IMR-90 (cell line): ENCODE data around the gene OVCA2. TPM values are rescaled to one million over a fixed set of nuclear protein-coding genes. Genes with fewer than 3 reads are reported as not detected.

Experiments used
- ATAC-seq: fragments of 200-7000 bp; cut with Tn5 transposase; 2 replicates; pipeline ENCODE4 v1.9.1; 2020; ENCODE audit warnings: low read depth, mild to moderate bottlenecking, moderate library complexity
- BruUV-seq: library from RNA; stranded (reverse); fragments of 400-500 nt; replicated peaks from 2 replicates; lab custom pipeline; 2021; lab: Mats Ljungman, UMichigan
- CTCF ChIA-PET: fragments of 300-600 bp; formaldehyde crosslinking; extraction: SDS; loops from one replicate; lab custom pipeline; 2021; ENCODE audit warnings: antibody characterized with exemption; lab: Yijun Ruan, JAX
- POLR2A ChIA-PET: fragments of 300-600 bp; sonication (Branson Sonifier 250); formaldehyde crosslinking; loops from one replicate; lab custom pipeline; 2022; ENCODE audit warnings: antibody characterized with exemption; ENCODE audit not compliant: unreplicated experiment; lab: Charles Lee
- DNase-seq: peaks from one replicate; pipeline ENCODE4 v3.0.0; 2013
- H2AFZ ChIP-seq: replicated peaks from 2 replicates; pipeline ENCODE3; 2013; ENCODE audit warnings: low read length, mild to moderate bottlenecking; ENCODE audit not compliant: poor library complexity
- H2AK5ac ChIP-seq: 2 replicates; pipeline ENCODE4 v1.6.1; 2013; ENCODE audit warnings: low read depth, low read length, inconsistent platforms
- H2AK9ac ChIP-seq: replicated peaks from 2 replicates; pipeline ENCODE3; 2013; ENCODE audit warnings: mild to moderate bottlenecking, low read depth, low read length, moderate library complexity; ENCODE audit not compliant: poor library complexity
- H2BK120ac ChIP-seq: 2 replicates; pipeline ENCODE4 v1.6.1; 2013; ENCODE audit warnings: low read depth, low read length, inconsistent platforms
- H2BK15ac ChIP-seq: 3 replicates; pipeline ENCODE4 v1.6.1; 2013; ENCODE audit warnings: low read depth, low read length, inconsistent platforms
- H2BK20ac ChIP-seq: 2 replicates; pipeline ENCODE4 v1.6.1; 2013; ENCODE audit warnings: low read depth, mild to moderate bottlenecking, inconsistent platforms, low read length, moderate library complexity
- H2BK5ac ChIP-seq: 2 replicates; pipeline ENCODE4 v1.6.1; 2013; ENCODE audit warnings: mild to moderate bottlenecking, low read depth, low read length, inconsistent platforms; ENCODE audit not compliant: poor library complexity, severe bottlenecking
- H3K14ac ChIP-seq: replicated peaks from 2 replicates; pipeline ENCODE4 v1.6.1; 2013; ENCODE audit warnings: low read depth, low read length, inconsistent platforms
- H3K18ac ChIP-seq: 2 replicates; pipeline ENCODE4 v1.6.1; 2013; ENCODE audit warnings: low read depth, low read length, control low read depth
- H3K23ac ChIP-seq: 2 replicates; pipeline ENCODE4 v1.6.1; 2013; ENCODE audit warnings: low read depth, low read length, inconsistent platforms
- H3K27ac ChIP-seq: 2 replicates; pipeline ENCODE4 v1.5.1; 2013; ENCODE audit warnings: mild to moderate bottlenecking, control low read depth, low read length; ENCODE audit not compliant: insufficient read depth
- H3K27me3 ChIP-seq: 2 replicates; pipeline ENCODE4 v1.6.1; 2013; ENCODE audit warnings: low read length; ENCODE audit not compliant: control insufficient read depth, insufficient read depth
- H3K36me3 ChIP-seq: 2 replicates; pipeline ENCODE4 v1.6.1; 2013; ENCODE audit warnings: low read length, mixed read lengths; ENCODE audit not compliant: control insufficient read depth, insufficient read depth
- H3K4ac ChIP-seq: 2 replicates; pipeline ENCODE4 v1.6.1; 2013; ENCODE audit warnings: low read depth, low read length, inconsistent platforms
- H3K4me1 ChIP-seq: 2 replicates; pipeline ENCODE4 v1.6.1; 2013; ENCODE audit warnings: low read length, mixed read lengths; ENCODE audit not compliant: control insufficient read depth, insufficient read depth
- H3K4me2 ChIP-seq: 2 replicates; pipeline ENCODE4 v1.6.1; 2013; ENCODE audit warnings: low read depth, mild to moderate bottlenecking, control low read depth, low read length, moderate library complexity
- H3K4me3 ChIP-seq: 2 replicates; pipeline ENCODE4 v1.5.1; 2013; ENCODE audit warnings: low read depth, mild to moderate bottlenecking, control low read depth, low read length, moderate library complexity; ENCODE audit not compliant: insufficient read depth
- H3K56ac ChIP-seq: 2 replicates; pipeline ENCODE4 v1.6.1; 2013; ENCODE audit warnings: low read length, inconsistent platforms; ENCODE audit not compliant: insufficient read depth; ENCODE audit errors: extremely low read depth
- H3K79me1 ChIP-seq, 2 experiments: 2 replicates each; pipeline ENCODE4 v1.6.1; 2013; ENCODE audit warnings: low read length in 2 of 2, inconsistent platforms in 1 of 2, low read depth in 1 of 2
- H3K9ac ChIP-seq: 2 replicates; pipeline ENCODE4 v1.6.1; 2013; ENCODE audit warnings: low read depth, low read length, control low read depth
- H3K9me1 ChIP-seq: 2 replicates; pipeline ENCODE4 v1.6.1; 2013; ENCODE audit warnings: low read length, inconsistent platforms; ENCODE audit not compliant: insufficient read depth
- H3K9me3 ChIP-seq: 2 replicates; pipeline ENCODE4 v1.6.1; 2013; ENCODE audit warnings: low read length; ENCODE audit not compliant: control insufficient read depth, insufficient read depth
- H4K20me1 ChIP-seq: 2 replicates; pipeline ENCODE4 v1.6.1; 2013; ENCODE audit warnings: low read length, inconsistent platforms; ENCODE audit not compliant: insufficient read depth
- H4K5ac ChIP-seq: 2 replicates; pipeline ENCODE4 v1.6.1; 2013; ENCODE audit warnings: mild to moderate bottlenecking, low read depth, low read length, control low read depth
- H4K8ac ChIP-seq, 2 experiments: 2 replicates each; pipeline ENCODE4 v1.6.1; 2013; ENCODE audit warnings: low read depth in 2 of 2, low read length in 2 of 2, control low read depth in 1 of 2, inconsistent platforms in 1 of 2
- H4K91ac ChIP-seq: 2 replicates; pipeline ENCODE4 v1.6.1; 2013; ENCODE audit warnings: low read depth, low read length, inconsistent platforms; ENCODE audit not compliant: insufficient read depth
- FOS ChIP-seq: fragments of 150-350 bp; IDR thresholded peaks from 2 replicates; pipeline ENCODE4 v1.6.1; 2016; ENCODE audit warnings: low read depth, low read length
- MAFK ChIP-seq: IDR thresholded peaks from 2 replicates; pipeline ENCODE4 v1.6.1; 2012; ENCODE audit warnings: low read depth, low read length, improper control_type of control experiment
- MAZ ChIP-seq: IDR thresholded peaks from 2 replicates; pipeline ENCODE4 v1.6.1; 2012; ENCODE audit warnings: low read depth, mild to moderate bottlenecking, low read length, improper control_type of control experiment, moderate library complexity, borderline replicate concordance
- MXI1 ChIP-seq: IDR thresholded peaks from 2 replicates; pipeline ENCODE4 v1.6.1; 2012; ENCODE audit warnings: low read depth, mild to moderate bottlenecking, low read length, moderate library complexity, borderline replicate concordance
- NFE2L2 ChIP-seq: fragments of 150-350 bp; IDR thresholded peaks from 2 replicates; pipeline ENCODE4 v1.6.1; 2016; ENCODE audit warnings: low read depth, mild to moderate bottlenecking, low read length
- POLR2A ChIP-seq: IDR thresholded peaks from 2 replicates; pipeline ENCODE4 v1.6.1; 2012; ENCODE audit warnings: mild to moderate bottlenecking, low read depth, low read length
- RAD21 ChIP-seq: IDR thresholded peaks from 2 replicates; pipeline ENCODE4 v1.6.1; 2012; ENCODE audit warnings: low read length, improper control_type of control experiment
- RCOR1 ChIP-seq: IDR thresholded peaks from 2 replicates; pipeline ENCODE4 v1.6.1; 2012; ENCODE audit warnings: mild to moderate bottlenecking, low read length, improper control_type of control experiment; ENCODE audit not compliant: insufficient replicate concordance
- SMC3 ChIP-seq: fragments of 150-350 bp; IDR thresholded peaks from 2 replicates; pipeline ENCODE4 v1.6.1; 2016; ENCODE audit warnings: low read depth, mild to moderate bottlenecking, antibody characterized with exemption, low read length, moderate library complexity
- WGBS, 2 experiments: methylation state at CpG; one replicate each; pipeline versions ENCODE4 v1.1.5 to v1.1.7; 2013; ENCODE audit warnings: missing lambda C conversion rate in 2 of 2; ENCODE audit not compliant: insufficient read length in 1 of 2; ENCODE audit errors: extremely low coverage in 2 of 2; 5-methylcytosine and 5-hydroxymethylcytosine counted together
- dilution Hi-C: fragments of 300-500 bp; cut with HindIII; formaldehyde crosslinking; loops from one replicate; pipeline ENCODE4 v1.14.3; 2018; ENCODE audit warnings: low sequenced_read_pairs; ENCODE audit not compliant: unreplicated experiment
- in situ Hi-C: fragments of 300-500 bp; cut with MboI; formaldehyde crosslinking; loops from 3 replicates; pipeline ENCODE4 v1.14.3; 2019; ENCODE audit warnings: low sequenced_read_pairs, inconsistent platforms, mixed read lengths
- intact Hi-C: fragments of 100-400 bp; cut with micrococcal nuclease; formaldehyde crosslinking; loops from 2 replicates; pipeline ENCODE4 v1.10.0; 2022
- polyA plus RNA-seq, 3 experiments: library from polyadenylated mRNA; depleted of rRNA; stranded (reverse); fragments of >200 nt; gene quantifications; 2 replicates each; pipeline ENCODE4 v1.2.3, GENCODE V29; 2012; ENCODE audit warnings: low replicate concordance in 1 of 3
- total RNA-seq: library from RNA; depleted of rRNA; stranded (reverse); fragments of >200 nt; gene quantifications from 2 replicates; pipeline ENCODE4 v1.2.3, GENCODE V29; 2012
- TF ChIP-seq, protein P1 (sequence below): fragments of 150-350 bp; IDR thresholded peaks from 2 replicates; pipeline ENCODE4 v1.6.1; 2016; ENCODE audit warnings: low read depth, mild to moderate bottlenecking, low read length, moderate library complexity, borderline replicate concordance
- TF ChIP-seq, protein P2 (sequence below): fragments of 150-350 bp; IDR thresholded peaks from 2 replicates; pipeline ENCODE4 v1.6.1; 2017; ENCODE audit warnings: mild to moderate bottlenecking, antibody characterized with exemption, low read length, low read depth
- TF ChIP-seq, protein P3 (sequence below): conservative IDR thresholded peaks from 2 replicates; pipeline ENCODE4 v1.5.1; 2012; ENCODE audit warnings: mild to moderate bottlenecking, low read depth, low read length, improper control_type of control experiment

Gene OVCA2
- total and polyA plus RNA-seq, 2 of the 4 experiments (the other 2 are of a cell fraction), result 38.7 to 46.9 TPM

DNA sequence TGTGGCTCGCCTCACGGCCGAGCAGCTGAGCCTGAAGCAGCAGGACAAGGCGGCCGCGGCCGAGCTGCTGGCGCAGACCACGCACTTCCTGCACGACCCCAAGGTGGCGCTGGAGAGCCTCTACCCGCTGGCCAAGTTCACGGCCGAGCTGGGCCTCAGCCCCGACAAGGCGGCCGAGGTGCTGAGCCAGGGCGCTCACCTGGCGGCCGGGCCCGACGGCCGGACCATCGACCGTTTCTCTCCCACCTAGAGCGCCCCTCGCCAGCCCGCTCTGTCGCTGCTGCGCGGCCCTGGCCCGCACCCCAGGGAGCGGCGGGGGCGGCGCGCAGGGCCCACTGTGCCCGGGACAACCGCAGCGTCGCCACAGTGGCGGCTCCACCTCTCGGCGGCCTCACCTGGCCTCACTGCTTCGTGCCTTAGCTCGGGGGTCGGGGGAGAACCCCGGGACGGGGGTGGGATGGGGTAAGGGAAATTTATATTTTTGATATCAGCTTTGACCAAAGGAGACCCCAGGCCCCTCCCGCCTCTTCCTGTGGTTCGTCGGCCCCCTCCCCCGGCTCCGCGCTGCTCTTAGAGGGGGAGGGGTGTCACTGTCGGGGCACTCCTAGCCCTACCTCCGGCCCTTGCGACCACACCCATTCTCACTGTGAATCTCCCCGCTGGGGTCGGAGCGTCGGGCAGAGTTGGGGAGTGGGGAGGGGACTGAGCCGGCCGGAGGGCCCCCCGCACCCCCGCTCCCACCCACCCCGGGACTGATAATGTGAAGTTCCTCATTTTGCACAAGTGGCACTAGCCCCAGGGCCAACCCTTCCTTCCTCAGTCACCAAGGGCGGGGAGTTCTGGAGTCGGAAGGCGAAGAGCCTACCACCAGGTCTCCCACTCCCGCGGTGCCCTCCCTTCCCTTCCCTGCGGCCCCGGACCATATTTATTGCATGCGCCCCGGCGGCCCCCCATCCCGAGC, 17.0 kb downstream of the OVCA2 start:
- peaks cover 48% of the 10 kb centered on the region for H3K36me3 ChIP-seq
- POLR2A ChIA-PET, result interaction anchor here (0.9 kb wide), 1 partner anchor 186 kb away, joined by 3 read pairs; no protein-coding TSS in a partner anchor
- intact Hi-C loops, result no loop called here
- peak; percentile 20; the same call in 1 of the 2 replicates for TF ChIP-seq MAZ
- TF ChIP-seq, protein P1, sequence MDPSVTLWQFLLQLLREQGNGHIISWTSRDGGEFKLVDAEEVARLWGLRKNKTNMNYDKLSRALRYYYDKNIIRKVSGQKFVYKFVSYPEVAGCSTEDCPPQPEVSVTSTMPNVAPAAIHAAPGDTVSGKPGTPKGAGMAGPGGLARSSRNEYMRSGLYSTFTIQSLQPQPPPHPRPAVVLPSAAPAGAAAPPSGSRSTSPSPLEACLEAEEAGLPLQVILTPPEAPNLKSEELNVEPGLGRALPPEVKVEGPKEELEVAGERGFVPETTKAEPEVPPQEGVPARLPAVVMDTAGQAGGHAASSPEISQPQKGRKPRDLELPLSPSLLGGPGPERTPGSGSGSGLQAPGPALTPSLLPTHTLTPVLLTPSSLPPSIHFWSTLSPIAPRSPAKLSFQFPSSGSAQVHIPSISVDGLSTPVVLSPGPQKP, result no peak
- TF ChIP-seq SMC3, result peak; percentile 53
- no peak for TF ChIP-seq MAFK
- no peak for TF ChIP-seq FOS
- no peak for TF ChIP-seq NFE2L2
- TF ChIP-seq, protein P2, sequence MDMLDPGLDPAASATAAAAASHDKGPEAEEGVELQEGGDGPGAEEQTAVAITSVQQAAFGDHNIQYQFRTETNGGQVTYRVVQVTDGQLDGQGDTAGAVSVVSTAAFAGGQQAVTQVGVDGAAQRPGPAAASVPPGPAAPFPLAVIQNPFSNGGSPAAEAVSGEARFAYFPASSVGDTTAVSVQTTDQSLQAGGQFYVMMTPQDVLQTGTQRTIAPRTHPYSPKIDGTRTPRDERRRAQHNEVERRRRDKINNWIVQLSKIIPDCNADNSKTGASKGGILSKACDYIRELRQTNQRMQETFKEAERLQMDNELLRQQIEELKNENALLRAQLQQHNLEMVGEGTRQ, result no peak
- TF ChIP-seq POLR2A, result 0 out of 2 replicates have a peak, but pooled peaks have one; percentile 7
- peak; percentile 75 for TF ChIP-seq RAD21
- TF ChIP-seq MXI1, result no peak
- TF ChIP-seq, protein P3, sequence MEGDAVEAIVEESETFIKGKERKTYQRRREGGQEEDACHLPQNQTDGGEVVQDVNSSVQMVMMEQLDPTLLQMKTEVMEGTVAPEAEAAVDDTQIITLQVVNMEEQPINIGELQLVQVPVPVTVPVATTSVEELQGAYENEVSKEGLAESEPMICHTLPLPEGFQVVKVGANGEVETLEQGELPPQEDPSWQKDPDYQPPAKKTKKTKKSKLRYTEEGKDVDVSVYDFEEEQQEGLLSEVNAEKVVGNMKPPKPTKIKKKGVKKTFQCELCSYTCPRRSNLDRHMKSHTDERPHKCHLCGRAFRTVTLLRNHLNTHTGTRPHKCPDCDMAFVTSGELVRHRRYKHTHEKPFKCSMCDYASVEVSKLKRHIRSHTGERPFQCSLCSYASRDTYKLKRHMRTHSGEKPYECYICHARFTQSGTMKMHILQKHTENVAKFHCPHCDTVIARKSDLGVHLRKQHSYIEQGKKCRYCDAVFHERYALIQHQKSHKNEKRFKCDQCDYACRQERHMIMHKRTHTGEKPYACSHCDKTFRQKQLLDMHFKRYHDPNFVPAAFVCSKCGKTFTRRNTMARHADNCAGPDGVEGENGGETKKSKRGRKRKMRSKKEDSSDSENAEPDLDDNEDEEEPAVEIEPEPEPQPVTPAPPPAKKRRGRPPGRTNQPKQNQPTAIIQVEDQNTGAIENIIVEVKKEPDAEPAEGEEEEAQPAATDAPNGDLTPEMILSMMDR, result peak; percentile 68
- TF ChIP-seq RCOR1, result no peak

More for the DNA sequence above, 17.0 kb downstream of the OVCA2 start:
- in situ Hi-C loops, result no loop called here
- H3K4me3 ChIP-seq, result no peak overlapping the region; the same call in 1 of the 2 replicates
- peak overlapping the region; percentile 61 for H2AFZ ChIP-seq
- peak overlapping the region; percentile 71 for H4K91ac ChIP-seq
- H4K8ac ChIP-seq, result peak overlapping the region in 1 of 2 experiments; percentile 43; a peak in 2 of 4 replicates
- 0 out of 2 replicates have a peak, but pooled peaks cover 7% of the 10 kb centered on the region for H3K9me1 ChIP-seq
- dilution Hi-C loops, result no loop called here
- H3K56ac ChIP-seq, result no peak overlapping the region
- H3K27ac ChIP-seq, result peak overlapping the region; percentile 98
- H2AK5ac ChIP-seq, result no peak overlapping the region
- CTCF ChIA-PET, result interaction anchor here (0.6 to 6.3 kb wide), 8 partner anchors 9 to 224 kb away, joined by 3 to 57 read pairs (median 4); no protein-coding TSS in a partner anchor
- 25% methylated on average over 23 of the region's 78 CpGs; no CpG with 5 or more reads in 1 of the 2 experiments for WGBS, 2 experiments
- H2BK5ac ChIP-seq, result peak overlapping the region; percentile 95
- H3K9ac ChIP-seq, result 0 out of 2 replicates have a peak overlapping the region, but pooled peaks have one; percentile 40
- no peak overlapping the region; the same call in 1 of the 2 replicates for H3K4me2 ChIP-seq
- peaks cover 51% of the 10 kb centered on the region for H3K4me1 ChIP-seq
- H2BK120ac ChIP-seq, result peak overlapping the region; percentile 46
- H3K23ac ChIP-seq, result no peak overlapping the region
- ATAC-seq (0 out of 2 replicates have a peak, but pooled peaks have one; percentile 1), DNase-seq (peak; percentile 76)
- no peaks in the 10 kb centered on the region for H3K27me3 ChIP-seq
- no TSS peak for BruUV-seq
- no peak overlapping the region for H4K5ac ChIP-seq
- H3K14ac ChIP-seq, result peak overlapping the region; percentile 6; the same call in 1 of the 2 replicates
- H2BK15ac ChIP-seq, result no peak overlapping the region
- peak overlapping the region; percentile 16 for H3K4ac ChIP-seq
- peak overlapping the region; percentile 90 for H2AK9ac ChIP-seq
- H3K9me3 ChIP-seq, result no peaks in the 10 kb centered on the region
- no peak overlapping the region for H3K18ac ChIP-seq
- peaks cover 25% of the 10 kb centered on the region for H4K20me1 ChIP-seq
- H3K79me1 ChIP-seq, result peaks cover 13 to 58% of the 10 kb centered on the region in 2 experiments
- H2BK20ac ChIP-seq, result no peak overlapping the region
